WTC11 (cell line): ENCODE data around the gene CTNNA1. TPM values are rescaled to one million over a fixed set of nuclear protein-coding genes. Genes with fewer than 3 reads are reported as not detected.
A peak's percentile ranks its signal among the peaks of the same experiment; 100 is the strongest.

Experiments
- ATAC-seq: fragments of 200-7000 bp; cut with Tn5 transposase; 2 replicates; pipeline ENCODE4 v1.10.0; 2021; ENCODE audit warnings: mild to moderate bottlenecking, moderate library complexity
- CTCF ChIA-PET: fragments of 300-600 bp; sonication (Branson Sonifier 250); formaldehyde crosslinking; loops from one replicate; lab custom pipeline; 2021; ENCODE audit warnings: antibody characterized with exemption; lab: Charles Lee
- POLR2A ChIA-PET: fragments of 350-600 bp; sonication (Branson Sonifier 250); formaldehyde crosslinking; loops from one replicate; lab custom pipeline; 2021; ENCODE audit warnings: antibody characterized with exemption; lab: Charles Lee
- DNase-seq: peaks from one replicate; pipeline ENCODE4 v3.0.0; 2021; ENCODE audit warnings: low spot score
- H3K27ac Mint-ChIP-seq: 2 replicates; pipeline ENCODE4 v1.8.0; 2021; ENCODE audit warnings: mixed read lengths
- H3K27me3 Mint-ChIP-seq: 2 replicates; pipeline ENCODE4 v1.8.0; 2021; ENCODE audit warnings: low read depth, mild to moderate bottlenecking, moderate library complexity, mixed read lengths
- H3K36me3 Mint-ChIP-seq: 2 replicates; pipeline ENCODE4 v1.8.0; 2021; ENCODE audit warnings: mixed read lengths
- H3K4me1 Mint-ChIP-seq: 2 replicates; pipeline ENCODE4 v1.8.0; 2022; ENCODE audit warnings: mixed read lengths
- H3K4me3 Mint-ChIP-seq: 2 replicates; pipeline ENCODE4 v1.8.0; 2021; ENCODE audit warnings: mild to moderate bottlenecking, moderate library complexity, mixed read lengths
- H3K9me3 Mint-ChIP-seq: 2 replicates; pipeline ENCODE4 v1.8.0; 2021; ENCODE audit warnings: mixed read lengths
- CBFB ChIP-seq: sonication (generic); formaldehyde crosslinking; IDR thresholded peaks from 2 replicates; pipeline ENCODE4 v1.8.1; 2022; ENCODE audit warnings: mild to moderate bottlenecking, low read depth, missing genetic modification reagents
- CREB1 ChIP-seq: sonication (generic); formaldehyde crosslinking; IDR thresholded peaks from 2 replicates; pipeline ENCODE4 v1.8.0; 2023; ENCODE audit warnings: mild to moderate bottlenecking, missing genetic modification reagents
- EMX1 ChIP-seq: fragments of 250-450 bp; sonication (Bioruptor Pico); IDR thresholded peaks from 2 replicates; pipeline ENCODE4 v1.8.0; 2021; ENCODE audit warnings: mild to moderate bottlenecking
- FOXJ3 ChIP-seq: sonication (generic); formaldehyde crosslinking; IDR thresholded peaks from 2 replicates; pipeline ENCODE4 v1.9.0; 2021; ENCODE audit warnings: missing genetic modification reagents, mild to moderate bottlenecking, borderline replicate concordance
- GABPB1 ChIP-seq: sonication (generic); formaldehyde crosslinking; IDR thresholded peaks from 2 replicates; pipeline ENCODE4 v1.8.1; 2023; ENCODE audit warnings: mild to moderate bottlenecking, missing genetic modification reagents
- HMGA2 ChIP-seq: fragments of 250-450 bp; sonication (Bioruptor Pico); IDR thresholded peaks from 2 replicates; pipeline ENCODE4 v1.4.0; 2021; ENCODE audit warnings: mild to moderate bottlenecking, moderate library complexity
- TP53 ChIP-seq: sonication (generic); formaldehyde crosslinking; IDR thresholded peaks from 2 replicates; pipeline ENCODE4 v1.8.1; 2023; ENCODE audit warnings: mild to moderate bottlenecking, missing genetic modification reagents
- ZBTB43 ChIP-seq: sonication (generic); formaldehyde crosslinking; IDR thresholded peaks from 2 replicates; pipeline ENCODE4 v1.8.1; 2023; ENCODE audit warnings: mild to moderate bottlenecking, missing genetic modification reagents
- ZNF219 ChIP-seq: sonication (generic); formaldehyde crosslinking; IDR thresholded peaks from 2 replicates; pipeline ENCODE4 v1.8.0; 2023; ENCODE audit warnings: missing genetic modification reagents, mild to moderate bottlenecking, borderline replicate concordance
- ZNF232 ChIP-seq: sonication (generic); formaldehyde crosslinking; IDR thresholded peaks from 2 replicates; pipeline ENCODE4 v1.8.0; 2022; ENCODE audit warnings: mild to moderate bottlenecking, missing genetic modification reagents
- total RNA-seq: library from RNA; stranded (reverse); gene quantifications from 3 replicates; pipeline ENCODE4 v1.2.3, GENCODE V29; 2021
- TF ChIP-seq, protein P1 (sequence below): sonication (generic); formaldehyde crosslinking; conservative IDR thresholded peaks from 2 replicates; pipeline ENCODE4 v1.8.1; 2023; ENCODE audit warnings: mild to moderate bottlenecking, low read depth, missing genetic modification reagents, moderate library complexity
- TF ChIP-seq, protein P2 (sequence below): sonication (generic); formaldehyde crosslinking; IDR thresholded peaks from 2 replicates; pipeline ENCODE4 v1.8.1; 2023; ENCODE audit warnings: mild to moderate bottlenecking, missing genetic modification reagents, moderate library complexity
- TF ChIP-seq, protein P3 (sequence below): fragments of 250-450 bp; sonication (Bioruptor Pico); IDR thresholded peaks from 2 replicates; pipeline ENCODE4 v1.9.0; 2021; ENCODE audit warnings: mild to moderate bottlenecking

CTNNA1 gene
- total RNA-seq, 1 experiment from 2014 or later: 309 TPM

- TF ChIP-seq CBFB (no peak), CREB1 (CRISPR knock-in tag) (no peak), ZBTB43 (no peak), ZNF219 (CRISPR knock-in tag) (no peak), GABPB1 (no peak)
- TF ChIP-seq, protein P1, sequence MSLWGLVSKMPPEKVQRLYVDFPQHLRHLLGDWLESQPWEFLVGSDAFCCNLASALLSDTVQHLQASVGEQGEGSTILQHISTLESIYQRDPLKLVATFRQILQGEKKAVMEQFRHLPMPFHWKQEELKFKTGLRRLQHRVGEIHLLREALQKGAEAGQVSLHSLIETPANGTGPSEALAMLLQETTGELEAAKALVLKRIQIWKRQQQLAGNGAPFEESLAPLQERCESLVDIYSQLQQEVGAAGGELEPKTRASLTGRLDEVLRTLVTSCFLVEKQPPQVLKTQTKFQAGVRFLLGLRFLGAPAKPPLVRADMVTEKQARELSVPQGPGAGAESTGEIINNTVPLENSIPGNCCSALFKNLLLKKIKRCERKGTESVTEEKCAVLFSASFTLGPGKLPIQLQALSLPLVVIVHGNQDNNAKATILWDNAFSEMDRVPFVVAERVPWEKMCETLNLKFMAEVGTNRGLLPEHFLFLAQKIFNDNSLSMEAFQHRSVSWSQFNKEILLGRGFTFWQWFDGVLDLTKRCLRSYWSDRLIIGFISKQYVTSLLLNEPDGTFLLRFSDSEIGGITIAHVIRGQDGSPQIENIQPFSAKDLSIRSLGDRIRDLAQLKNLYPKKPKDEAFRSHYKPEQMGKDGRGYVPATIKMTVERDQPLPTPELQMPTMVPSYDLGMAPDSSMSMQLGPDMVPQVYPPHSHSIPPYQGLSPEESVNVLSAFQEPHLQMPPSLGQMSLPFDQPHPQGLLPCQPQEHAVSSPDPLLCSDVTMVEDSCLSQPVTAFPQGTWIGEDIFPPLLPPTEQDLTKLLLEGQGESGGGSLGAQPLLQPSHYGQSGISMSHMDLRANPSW (CRISPR knock-in tag): no peak
- TF ChIP-seq, protein P2, sequence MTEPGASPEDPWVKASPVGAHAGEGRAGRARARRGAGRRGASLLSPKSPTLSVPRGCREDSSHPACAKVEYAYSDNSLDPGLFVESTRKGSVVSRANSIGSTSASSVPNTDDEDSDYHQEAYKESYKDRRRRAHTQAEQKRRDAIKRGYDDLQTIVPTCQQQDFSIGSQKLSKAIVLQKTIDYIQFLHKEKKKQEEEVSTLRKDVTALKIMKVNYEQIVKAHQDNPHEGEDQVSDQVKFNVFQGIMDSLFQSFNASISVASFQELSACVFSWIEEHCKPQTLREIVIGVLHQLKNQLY (CRISPR knock-in tag): no peak
- TF ChIP-seq, protein P3, sequence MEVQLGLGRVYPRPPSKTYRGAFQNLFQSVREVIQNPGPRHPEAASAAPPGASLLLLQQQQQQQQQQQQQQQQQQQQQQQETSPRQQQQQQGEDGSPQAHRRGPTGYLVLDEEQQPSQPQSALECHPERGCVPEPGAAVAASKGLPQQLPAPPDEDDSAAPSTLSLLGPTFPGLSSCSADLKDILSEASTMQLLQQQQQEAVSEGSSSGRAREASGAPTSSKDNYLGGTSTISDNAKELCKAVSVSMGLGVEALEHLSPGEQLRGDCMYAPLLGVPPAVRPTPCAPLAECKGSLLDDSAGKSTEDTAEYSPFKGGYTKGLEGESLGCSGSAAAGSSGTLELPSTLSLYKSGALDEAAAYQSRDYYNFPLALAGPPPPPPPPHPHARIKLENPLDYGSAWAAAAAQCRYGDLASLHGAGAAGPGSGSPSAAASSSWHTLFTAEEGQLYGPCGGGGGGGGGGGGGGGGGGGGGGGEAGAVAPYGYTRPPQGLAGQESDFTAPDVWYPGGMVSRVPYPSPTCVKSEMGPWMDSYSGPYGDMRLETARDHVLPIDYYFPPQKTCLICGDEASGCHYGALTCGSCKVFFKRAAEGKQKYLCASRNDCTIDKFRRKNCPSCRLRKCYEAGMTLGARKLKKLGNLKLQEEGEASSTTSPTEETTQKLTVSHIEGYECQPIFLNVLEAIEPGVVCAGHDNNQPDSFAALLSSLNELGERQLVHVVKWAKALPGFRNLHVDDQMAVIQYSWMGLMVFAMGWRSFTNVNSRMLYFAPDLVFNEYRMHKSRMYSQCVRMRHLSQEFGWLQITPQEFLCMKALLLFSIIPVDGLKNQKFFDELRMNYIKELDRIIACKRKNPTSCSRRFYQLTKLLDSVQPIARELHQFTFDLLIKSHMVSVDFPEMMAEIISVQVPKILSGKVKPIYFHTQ: no peak
- CTCF ChIA-PET: interaction anchor here (0.8 to 2.6 kb wide), 9 partner anchors 9 to 331 kb away, joined by 3 to 13 read pairs (median 5); partner anchors contain the start of gene LRRTM2
- POLR2A ChIA-PET: no interaction called here
- H3K4me3 Mint-ChIP-seq: no peak overlapping the region
- H3K27me3 Mint-ChIP-seq: no peaks in the 10 kb centered on the region; the same call in 1 of the 2 replicates
- ATAC-seq: no peak
- DNase-seq: no peak
- H3K27ac Mint-ChIP-seq: no peak overlapping the region
- H3K9me3 Mint-ChIP-seq: no peaks in the 10 kb centered on the region
- H3K36me3 Mint-ChIP-seq: no peaks in the 10 kb centered on the region
- peaks cover 15% of the 10 kb centered on the region for H3K4me1 Mint-ChIP-seq
Measured at GRCh38 chr5:138972230-138972629, 219.0 kb downstream of the CTNNA1 start.

GRCh38 chr5:138972836-138973235 lies 219.6 kb downstream of the CTNNA1 start:
- peak; percentile 43 for DNase-seq
- Mint-ChIP-seq H3K36me3 (no peaks in the 10 kb centered on the region), H3K27me3 (no peaks in the 10 kb centered on the region; the same call in 1 of the 2 replicates), H3K4me3 (no peak overlapping the region), H3K4me1 (peaks cover 15% of the 10 kb centered on the region), H3K27ac (no peak overlapping the region), H3K9me3 (no peaks in the 10 kb centered on the region)
- POLR2A ChIA-PET: no interaction called here
- CTCF ChIA-PET: interaction anchor here (0.8 to 2.6 kb wide), 9 partner anchors 9 to 332 kb away, joined by 3 to 13 read pairs (median 6); partner anchors contain the start of gene LRRTM2
- TF ChIP-seq FOXJ3: no peak
- no peak for TF ChIP-seq ZNF232 (CRISPR knock-in tag)
- peak; percentile 84 for ATAC-seq

GRCh38 chr5:138974227-138975063 lies 221.2 kb downstream of the CTNNA1 start:
- no peaks in the 10 kb centered on the region for H3K36me3 Mint-ChIP-seq
- DNase-seq (no peak), ATAC-seq (no peak)
- TF ChIP-seq TP53 (CRISPR knock-in tag) (no peak), HMGA2 (no peak), EMX1 (CRISPR knock-in tag) (no peak)
- no peak overlapping the region for H3K4me3 Mint-ChIP-seq
- H3K27me3 Mint-ChIP-seq: no peaks in the 10 kb centered on the region; the same call in 1 of the 2 replicates
- H3K4me1 Mint-ChIP-seq: peaks cover 24% of the 10 kb centered on the region
- CTCF ChIA-PET: interaction anchor here (0.6 to 1.4 kb wide), 5 partner anchors 36 to 396 kb away, joined by 3 to 6 read pairs (median 3); no protein-coding TSS in a partner anchor
- no peaks in the 10 kb centered on the region for H3K9me3 Mint-ChIP-seq
- POLR2A ChIA-PET: no interaction called here
- H3K27ac Mint-ChIP-seq: no peak overlapping the region
